ENCODE results near the gene AP4S1. TPM values are rescaled to one million over a fixed set of nuclear protein-coding genes. Genes with fewer than 3 reads are reported as not detected.

Gene AP4S1
- total RNA-seq, 1 experiment from 2014 or later = 7.2 TPM

- no peak for DNase-seq (ENCODE audit: low read depth)
These were observed 103.4 kb downstream of the AP4S1 start for GRCh38 chr14:31128601-31129526.

DNA sequence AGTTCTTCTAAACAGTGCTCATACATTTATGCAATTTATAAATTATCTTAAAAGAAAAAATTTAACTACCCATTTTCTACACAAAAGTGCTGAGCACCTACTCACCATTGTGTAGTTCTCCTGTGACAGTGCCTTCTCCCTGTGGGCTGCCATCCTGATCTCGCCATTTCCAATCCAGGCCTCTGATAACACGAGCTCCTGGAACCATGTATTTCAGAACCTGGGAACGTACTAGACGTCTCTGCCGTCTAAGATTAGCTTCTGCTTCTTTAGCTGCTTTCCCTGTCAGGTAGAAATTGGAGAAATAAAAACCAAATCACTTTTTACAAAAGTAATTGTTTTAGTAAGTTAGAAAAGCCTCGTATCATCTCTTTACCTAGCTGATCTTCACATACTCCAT, 107.7 kb downstream of the AP4S1 start:
- DNase-seq (ENCODE audit: low read depth) = no peak

GRCh38 chr14:31137214-31137889, 111.9 kb downstream of the AP4S1 start:
- DNase-seq (ENCODE audit: low read depth) = peak; percentile 15

DNA sequence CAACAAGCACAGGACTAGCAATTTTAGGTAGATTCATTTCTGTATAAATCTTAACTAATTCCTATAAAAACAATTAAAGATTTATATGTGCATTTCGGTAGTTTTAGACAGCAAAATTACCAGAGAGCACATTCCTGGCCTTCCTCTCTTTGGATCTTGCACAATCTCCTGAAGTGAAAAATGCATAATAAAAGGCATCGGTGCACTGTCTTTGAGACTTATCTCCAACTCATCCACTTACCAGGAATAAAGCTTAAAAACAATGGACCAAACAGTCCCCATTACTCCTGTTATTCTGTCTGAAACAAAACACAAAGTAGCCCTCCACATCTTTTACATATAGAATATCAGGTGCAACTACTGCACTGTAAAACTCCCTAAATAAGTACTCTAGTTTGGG, 112.9 kb downstream of the AP4S1 start:
- no peak for DNase-seq (ENCODE audit: low read depth)

- no peak for DNase-seq (ENCODE audit: low read depth)
These were observed 113.9 kb downstream of the AP4S1 start for GRCh38 chr14:31139301-31139847.

GRCh38 chr14:31142455-31143087, 117.1 kb downstream of the AP4S1 start:
- no peak for DNase-seq (ENCODE audit: low read depth)

Small RNAs within 50 kb of the gene (small RNA-seq; reads per million reads assigned to genes)
- gene MIR624 = not detected
- gene RNU6-541P = not detected

Other genes starting within 250 kb of the AP4S1 start
- 3.7 and 5.2 TPM in 2 replicates for gene COCH, start 151.1 kb upstream of the AP4S1 start, total RNA-seq (2014; rRNA removed; shearing (Covaris generic))
- gene STRN3, start 730 bp downstream of the AP4S1 start, total RNA-seq (2014; rRNA removed; shearing (Covaris generic)) = 24.5 and 33.6 TPM in 2 replicates
- gene HECTD1, start 182.1 kb downstream of the AP4S1 start, total RNA-seq (2014; rRNA removed; shearing (Covaris generic)) = 73.9 and 83.7 TPM in 2 replicates